Measurements from ENCODE around the gene DLGAP1. TPM values are rescaled to one million over a fixed set of nuclear protein-coding genes. Genes with fewer than 3 reads are reported as not detected.
A peak's percentile ranks its signal among the peaks of the same experiment; 100 is the strongest.

Gene DLGAP1
- total RNA-seq, 1 experiment from 2014 or later: 23.0 TPM

DNA sequence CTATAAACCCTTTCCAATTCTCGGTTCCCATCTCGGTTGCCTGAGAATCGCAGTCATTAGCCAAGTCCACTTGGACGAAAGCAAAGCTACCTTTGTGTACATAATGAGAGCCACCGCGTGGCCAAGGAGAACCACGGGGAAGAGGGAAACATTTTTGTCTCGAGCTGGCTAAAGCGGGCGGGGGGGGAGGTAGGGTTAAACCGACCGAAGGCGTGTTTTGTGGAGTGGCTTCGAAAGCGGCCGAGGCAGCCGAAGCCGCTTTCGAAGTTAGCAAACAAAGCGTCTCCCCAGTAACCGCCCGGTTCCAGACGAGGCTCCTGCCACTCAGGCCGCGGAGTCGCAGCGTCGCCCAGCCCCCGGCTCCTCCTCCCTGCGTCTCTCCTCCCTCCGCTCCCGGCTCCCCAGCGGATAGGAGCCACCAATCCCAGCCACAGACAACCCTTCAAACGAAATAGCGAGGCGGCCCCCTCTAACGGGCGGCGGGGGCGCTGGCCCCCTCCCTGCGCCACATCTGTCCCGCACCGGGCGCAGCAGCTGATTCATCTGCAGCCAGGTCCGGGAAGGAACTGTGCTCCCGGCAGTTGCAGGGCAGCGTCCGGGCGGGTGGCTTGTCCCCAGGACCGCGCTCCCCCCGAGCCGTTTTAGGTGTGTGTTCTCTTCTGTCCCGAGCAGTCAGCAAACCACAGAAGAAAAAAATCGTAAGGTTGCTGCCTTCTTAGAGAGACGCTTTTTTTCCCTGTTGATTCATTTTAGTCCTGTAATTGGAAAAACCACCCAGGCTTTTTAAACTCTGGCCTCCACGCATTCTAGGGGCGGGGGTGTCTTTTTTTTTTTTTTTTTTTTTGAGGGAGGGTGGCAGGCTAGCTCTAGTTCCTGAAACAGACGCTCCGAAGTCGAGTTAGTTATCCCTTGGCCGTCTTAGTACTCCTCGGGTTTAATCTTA, 1006.9 kb downstream of the DLGAP1 start (continued):
- TF ChIP-seq ZNF416 (CRISPR knock-in tag; IDR thresholded peaks at IDR 0.05): no peak
- TF ChIP-seq E2F5 (CRISPR knock-in tag; IDR thresholded peaks at IDR 0.05): no peak
- no peak for TF ChIP-seq OVOL2 (CRISPR knock-in tag; IDR thresholded peaks at IDR 0.05; ENCODE audit: borderline replicate concordance)
- TF ChIP-seq, protein P1, sequence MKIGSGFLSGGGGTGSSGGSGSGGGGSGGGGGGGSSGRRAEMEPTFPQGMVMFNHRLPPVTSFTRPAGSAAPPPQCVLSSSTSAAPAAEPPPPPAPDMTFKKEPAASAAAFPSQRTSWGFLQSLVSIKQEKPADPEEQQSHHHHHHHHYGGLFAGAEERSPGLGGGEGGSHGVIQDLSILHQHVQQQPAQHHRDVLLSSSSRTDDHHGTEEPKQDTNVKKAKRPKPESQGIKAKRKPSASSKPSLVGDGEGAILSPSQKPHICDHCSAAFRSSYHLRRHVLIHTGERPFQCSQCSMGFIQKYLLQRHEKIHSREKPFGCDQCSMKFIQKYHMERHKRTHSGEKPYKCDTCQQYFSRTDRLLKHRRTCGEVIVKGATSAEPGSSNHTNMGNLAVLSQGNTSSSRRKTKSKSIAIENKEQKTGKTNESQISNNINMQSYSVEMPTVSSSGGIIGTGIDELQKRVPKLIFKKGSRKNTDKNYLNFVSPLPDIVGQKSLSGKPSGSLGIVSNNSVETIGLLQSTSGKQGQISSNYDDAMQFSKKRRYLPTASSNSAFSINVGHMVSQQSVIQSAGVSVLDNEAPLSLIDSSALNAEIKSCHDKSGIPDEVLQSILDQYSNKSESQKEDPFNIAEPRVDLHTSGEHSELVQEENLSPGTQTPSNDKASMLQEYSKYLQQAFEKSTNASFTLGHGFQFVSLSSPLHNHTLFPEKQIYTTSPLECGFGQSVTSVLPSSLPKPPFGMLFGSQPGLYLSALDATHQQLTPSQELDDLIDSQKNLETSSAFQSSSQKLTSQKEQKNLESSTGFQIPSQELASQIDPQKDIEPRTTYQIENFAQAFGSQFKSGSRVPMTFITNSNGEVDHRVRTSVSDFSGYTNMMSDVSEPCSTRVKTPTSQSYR (CRISPR knock-in tag; IDR thresholded peaks at IDR 0.05): no peak; the same call in 1 of the 2 replicates
- TF ChIP-seq ZNF532 (CRISPR knock-in tag; IDR thresholded peaks at IDR 0.05; ENCODE audit: borderline replicate concordance): no peak

- peaks cover 43% of the 10 kb centered on the region for H3K4me1 Mint-ChIP-seq
- H3K27ac Mint-ChIP-seq: peak overlapping the region; percentile 100
- peak; percentile 53 for DNase-seq (ENCODE audit: low spot score)
- no peak for TF ChIP-seq SMAD4 (CRISPR knock-in tag; IDR thresholded peaks at IDR 0.05)
- TF ChIP-seq NR2C2 (CRISPR knock-in tag; IDR thresholded peaks at IDR 0.05): no peak
- TF ChIP-seq CREB1 (CRISPR knock-in tag; IDR thresholded peaks at IDR 0.05): no peak
- TF ChIP-seq CDX4 (CRISPR knock-in tag; IDR thresholded peaks at IDR 0.05; ENCODE audit: borderline replicate concordance): no peak
- no peak for ATAC-seq
- POLR2A ChIA-PET: interaction anchor here (0.6 to 2.6 kb wide), 8 partner anchors 12 to 219 kb away, joined by 3 to 25 read pairs (median 4); no protein-coding TSS in a partner anchor
- CTCF ChIA-PET: interaction anchor here (0.8 to 2.1 kb wide), 7 partner anchors 35 to 219 kb away, joined by 3 to 11 read pairs (median 6); no protein-coding TSS in a partner anchor
- H3K36me3 Mint-ChIP-seq: peaks cover 11% of the 10 kb centered on the region
- peak overlapping the region; percentile 83 for H3K4me3 Mint-ChIP-seq
- H3K9me3 Mint-ChIP-seq: no peaks in the 10 kb centered on the region
- H3K27me3 Mint-ChIP-seq (ENCODE audit: low read depth): no peaks in the 10 kb centered on the region
Observed at GRCh38 chr18:3447068-3447894, 1007.8 kb downstream of the DLGAP1 start.

Small RNA genes within 50 kb of the gene (microRNA-seq; reads per million reads assigned to microRNA genes)
- gene MIR6718 (ENCODE audit: borderline number of aligned reads): not detected

All from WTC11 (cell line).